Measurements from ENCODE around the gene CETP. TPM values are rescaled to one million over a fixed set of nuclear protein-coding genes. Genes with fewer than 3 reads are reported as not detected.
A peak's percentile ranks its signal among the peaks of the same experiment; 100 is the strongest.

CETP gene
- total and polyA plus RNA-seq, 2 of the 13 experiments (the other 11 are each of a cell fraction or from before 2014, with no cell fraction given), result 0.31 to 9.8 TPM

- no peak for TF ChIP-seq CSRNP2 (CRISPR knock-in tag; conservative IDR thresholded peaks at IDR 0.05; ENCODE audit: low read depth)
- TF ChIP-seq PLRG1 (conservative IDR thresholded peaks at IDR 0.05), result no peak
- TF ChIP-seq ZNF142 (CRISPR knock-in tag; IDR thresholded peaks at IDR 0.05), result no peak
- TF ChIP-seq ZBTB21 (CRISPR knock-in tag; IDR thresholded peaks at IDR 0.05), result peak; percentile 77
- TF ChIP-seq CC2D1A (CRISPR knock-in tag; IDR thresholded peaks at IDR 0.05), result peak; percentile 71; the same call in 1 of the 2 replicates
- 0 out of 2 replicates have a peak, but pooled peaks have one; percentile 81 for TF ChIP-seq ZNF746 (CRISPR knock-in tag; IDR thresholded peaks at IDR 0.05)
- peak; percentile 93; the same call in 1 of the 2 replicates for TF ChIP-seq CAMTA2 (CRISPR knock-in tag; IDR thresholded peaks at IDR 0.05; ENCODE audit: borderline replicate concordance)
- peak; percentile 91 for TF ChIP-seq MED1 (CRISPR knock-in tag; IDR thresholded peaks at IDR 0.05)
- no peak for TF ChIP-seq LRRFIP1 (CRISPR knock-in tag; conservative IDR thresholded peaks at IDR 0.05)
- peak; percentile 65 for TF ChIP-seq ETV6 (CRISPR knock-in tag; conservative IDR thresholded peaks at IDR 0.05)
- peak; percentile 81; the same call in 1 of the 2 replicates for TF ChIP-seq DZIP1 (CRISPR knock-in tag; IDR thresholded peaks at IDR 0.05)
- TF ChIP-seq HNF4A (CRISPR knock-in tag; IDR thresholded peaks at IDR 0.05), result no peak; the same call in 1 of the 2 replicates
- no peak; the same call in 1 of the 2 replicates for TF ChIP-seq E2F2 (CRISPR knock-in tag; IDR thresholded peaks at IDR 0.05; ENCODE audit: borderline replicate concordance)
- TF ChIP-seq ONECUT2 (CRISPR knock-in tag; IDR thresholded peaks at IDR 0.05), result no peak
- peak; percentile 69; the same call in 1 of the 2 replicates for TF ChIP-seq ZNF3 (CRISPR knock-in tag; IDR thresholded peaks at IDR 0.05)
Observed at GRCh38 chr16:56931892-56932720, 29.6 kb upstream of the CETP start, which contains the start of gene HERPUD1 (continued).
